ENCODE data around the gene CCDC186. TPM values are rescaled to one million over a fixed set of nuclear protein-coding genes. Genes with fewer than 3 reads are reported as not detected.

CCDC186 gene
- total RNA-seq: 19.4 and 20.5 TPM in 2 replicates

DNA sequence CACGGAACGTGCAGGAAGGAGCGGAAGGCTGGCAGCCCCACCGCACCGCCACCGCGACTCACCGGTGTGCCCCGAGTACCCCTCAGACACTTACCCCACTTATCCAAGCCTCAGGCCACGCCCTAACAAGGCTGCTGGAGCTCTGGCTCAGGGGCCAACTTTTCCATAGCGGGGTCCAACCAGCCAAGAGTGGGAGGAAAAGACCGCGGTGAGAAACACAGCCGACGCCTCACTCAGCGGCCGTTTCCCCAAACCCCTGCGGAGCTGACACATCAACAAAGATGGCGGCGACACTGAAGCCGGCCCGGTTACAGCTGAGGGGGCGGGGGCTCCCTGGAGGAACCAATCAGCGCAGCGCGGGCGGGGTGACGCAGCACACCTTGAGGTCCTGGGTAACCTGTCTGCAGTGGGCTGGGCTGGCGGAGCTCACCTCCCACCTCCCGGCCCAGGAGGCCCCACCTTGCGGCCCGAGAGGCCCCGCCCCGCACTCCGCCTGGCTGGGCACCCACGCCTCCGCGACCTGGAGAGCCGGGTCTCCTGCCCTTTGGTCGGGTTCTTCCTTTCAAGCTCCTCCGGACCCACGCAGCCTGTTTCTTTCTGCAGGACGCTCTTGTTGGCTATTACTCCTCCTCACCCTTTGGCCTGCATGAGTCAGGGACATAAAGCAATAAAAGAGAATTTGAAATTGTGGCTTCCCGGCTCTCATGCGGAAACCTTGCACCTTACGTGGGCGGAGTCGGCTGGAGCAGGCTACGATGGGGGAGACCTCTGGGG is at the start of gene CCDC186:
Gene CCDC186, minus strand, starts transcription at position 283 of the 774 bp plus-strand sequence. CDS start 10,935 bp downstream, outside the sequence.
- intact Hi-C loops (cut with micrococcal nuclease): loop anchor here (1.0 to 5.0 kb wide), 14 partner anchors 91 to 1989 kb away; partner anchors contain the start of genes CASP7, DCLRE1A, FHIP2A and NHLRC2

- intact Hi-C loops (cut with micrococcal nuclease): no loop called here
Measured at GRCh38 chr10:114223066-114223465, 49.1 kb upstream of the CCDC186 start.

DNA sequence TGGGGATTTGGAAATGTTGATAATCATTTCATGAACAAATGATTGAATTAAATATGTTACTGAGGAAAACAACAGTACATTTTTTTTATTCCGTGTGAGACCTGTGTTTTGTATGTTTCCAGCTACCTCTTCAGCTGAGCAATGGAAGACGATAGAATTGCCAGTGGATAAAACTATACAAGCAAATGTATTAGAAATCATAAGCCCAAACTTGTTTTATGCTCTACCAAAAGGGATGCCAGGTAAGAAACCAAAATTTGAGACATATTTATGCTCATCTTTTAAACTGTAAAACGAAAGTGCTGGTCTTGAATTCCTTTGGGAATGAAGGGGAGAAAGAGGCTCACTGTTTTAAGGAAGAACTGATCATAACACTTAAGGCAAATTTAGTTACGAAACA is 47.2 kb upstream of the CCDC186 start:
- intact Hi-C loops (cut with micrococcal nuclease): no loop called here

- intact Hi-C loops (cut with micrococcal nuclease): no loop called here
Measured at GRCh38 chr10:114220281-114220680, 46.3 kb upstream of the CCDC186 start.

- intact Hi-C loops (cut with micrococcal nuclease): no loop called here
Measured at GRCh38 chr10:114215033-114215432, 41.0 kb upstream of the CCDC186 start.

GRCh38 chr10:114212153-114212552 is 38.1 kb upstream of the CCDC186 start:
- intact Hi-C loops (cut with micrococcal nuclease): no loop called here

DNA sequence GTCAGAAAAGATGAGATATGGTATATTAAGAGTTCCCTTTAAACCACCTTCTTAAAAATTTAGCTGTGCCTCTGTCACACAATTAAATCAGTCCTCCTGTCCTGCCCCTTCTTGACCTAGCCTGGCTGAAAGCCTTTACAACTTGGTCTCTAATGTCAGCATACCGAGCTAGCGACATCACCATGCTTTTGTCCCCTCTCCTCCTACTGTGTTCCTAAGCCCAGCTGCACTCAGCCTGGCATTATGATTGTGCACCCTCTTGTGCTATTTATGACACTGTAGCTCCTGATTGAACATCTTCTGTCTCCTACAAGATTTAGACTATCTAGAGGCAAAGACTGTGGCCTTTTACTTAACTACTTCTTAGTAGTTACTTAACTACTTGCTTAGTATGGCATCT is 34.3 kb upstream of the CCDC186 start:
- intact Hi-C loops (cut with micrococcal nuclease): no loop called here

DNA sequence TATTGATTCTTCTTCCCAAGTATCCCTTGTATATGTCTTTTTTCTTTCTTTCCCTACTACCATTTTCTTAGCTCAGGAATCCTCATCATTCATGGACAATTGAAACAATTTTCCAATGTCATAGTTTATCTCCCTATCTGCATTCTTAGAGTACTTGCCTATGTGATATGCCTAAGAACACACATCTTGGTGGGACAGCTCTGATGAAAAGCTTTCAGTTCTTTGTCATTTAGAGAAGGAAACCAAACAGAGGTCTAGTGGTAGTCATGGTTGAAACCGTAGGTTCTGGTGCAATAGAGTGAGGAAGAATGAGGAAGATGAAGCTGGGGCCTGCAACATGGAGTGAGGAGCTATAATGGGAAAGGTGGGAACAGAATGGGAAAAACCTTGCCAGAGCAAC is 33.3 kb upstream of the CCDC186 start:
- intact Hi-C loops (cut with micrococcal nuclease): no loop called here

DNA sequence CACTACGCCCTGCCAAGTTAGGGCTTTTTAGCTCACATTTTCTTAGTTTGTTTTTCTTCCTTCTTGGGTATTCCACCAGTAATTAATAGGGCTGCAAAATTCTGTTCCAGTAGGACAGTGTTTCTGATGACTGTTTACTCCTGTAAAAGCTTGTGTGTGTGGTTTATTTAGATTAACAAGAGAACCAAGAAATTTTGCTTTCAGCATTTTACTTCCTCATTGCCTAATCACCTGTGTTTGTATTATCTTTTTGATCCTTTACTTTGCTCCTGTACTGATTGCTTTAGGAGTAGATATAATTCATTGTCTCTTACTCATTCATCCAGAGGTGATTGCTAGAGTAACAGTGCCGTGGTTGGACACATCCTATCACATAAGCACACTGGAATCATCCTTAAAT is 32.9 kb upstream of the CCDC186 start:
- intact Hi-C loops (cut with micrococcal nuclease): no loop called here

DNA sequence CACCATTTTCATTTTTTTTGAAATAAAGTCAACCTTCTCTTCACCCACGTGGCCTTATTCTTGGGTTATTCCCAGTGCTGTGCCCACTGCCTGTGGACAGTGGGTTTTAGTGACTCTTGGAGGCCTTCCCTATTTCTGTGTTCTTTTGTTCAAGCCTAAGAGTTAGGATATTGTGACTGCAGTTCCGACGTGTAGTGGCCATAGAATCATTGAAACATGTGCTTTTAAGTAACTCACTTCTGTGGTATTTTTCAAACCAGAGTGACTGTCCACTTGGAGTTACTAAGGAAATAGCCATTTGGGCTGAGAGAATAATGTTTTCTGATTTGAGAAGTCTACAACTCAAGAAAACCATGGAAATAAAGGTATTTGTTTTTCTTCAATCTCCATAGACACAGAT is 28.8 kb upstream of the CCDC186 start:
- intact Hi-C loops (cut with micrococcal nuclease): no loop called here

- intact Hi-C loops (cut with micrococcal nuclease): no loop called here
Measured at GRCh38 chr10:114199239-114199638, 25.2 kb upstream of the CCDC186 start.

DNA sequence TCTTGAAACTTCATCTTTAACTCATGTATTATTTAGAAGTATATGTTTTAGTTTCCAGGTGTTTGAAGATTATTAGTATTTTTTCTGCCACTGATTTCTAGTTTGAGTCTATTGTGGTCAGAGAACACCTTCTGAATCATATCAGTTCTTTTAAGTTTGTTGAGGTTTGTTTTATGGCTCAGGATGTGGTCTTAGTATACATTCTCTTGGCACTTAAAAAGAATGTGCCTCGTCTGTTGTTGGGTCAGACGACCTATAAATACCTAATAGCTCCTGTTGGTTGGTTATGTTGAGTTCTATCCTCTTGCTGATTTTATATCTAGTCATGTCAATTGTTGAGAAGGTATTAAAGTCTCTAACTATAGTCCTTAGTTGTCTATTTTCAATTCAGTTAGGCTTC is 21.1 kb upstream of the CCDC186 start:
- intact Hi-C loops (cut with micrococcal nuclease): no loop called here

DNA sequence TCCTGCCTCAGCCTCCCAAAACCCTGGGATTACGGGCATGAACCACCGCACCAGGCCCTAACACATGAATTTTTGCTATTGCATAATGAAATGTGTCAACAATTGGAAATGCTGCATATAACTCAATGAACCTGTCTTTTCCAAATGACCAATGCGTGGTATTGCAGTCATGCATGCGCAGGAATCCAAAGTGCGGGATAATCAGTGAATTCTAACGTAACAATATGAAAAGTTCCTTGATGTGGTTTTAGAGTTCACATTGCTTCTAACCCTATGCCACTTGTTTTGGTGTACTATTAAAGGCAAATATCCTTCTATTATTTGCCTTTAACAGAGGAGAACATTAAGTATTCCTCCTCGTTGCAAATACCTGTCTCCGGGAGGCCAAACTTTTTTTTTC is 15.7 kb upstream of the CCDC186 start:
- intact Hi-C loops (cut with micrococcal nuclease): no loop called here

DNA sequence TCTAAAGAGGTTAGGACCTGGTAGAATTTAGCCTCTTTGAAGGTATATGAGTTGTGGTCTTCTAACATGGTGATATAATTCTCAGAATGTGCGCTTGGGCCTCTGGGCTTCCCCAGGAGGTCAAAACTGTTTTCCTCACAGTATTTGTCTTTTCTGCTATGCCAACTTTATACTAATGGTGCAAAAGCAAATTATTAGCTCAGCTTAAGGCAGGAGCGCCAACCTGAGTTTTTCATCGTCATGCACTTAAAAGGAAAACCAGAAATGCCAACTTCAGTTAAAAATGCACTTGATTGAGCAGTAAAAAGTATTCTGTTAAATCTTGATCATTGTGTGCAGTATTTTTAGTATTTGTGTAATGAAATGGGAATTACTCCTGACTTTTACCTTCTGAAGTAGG is 14.9 kb upstream of the CCDC186 start:
- intact Hi-C loops (cut with micrococcal nuclease): no loop called here

DNA sequence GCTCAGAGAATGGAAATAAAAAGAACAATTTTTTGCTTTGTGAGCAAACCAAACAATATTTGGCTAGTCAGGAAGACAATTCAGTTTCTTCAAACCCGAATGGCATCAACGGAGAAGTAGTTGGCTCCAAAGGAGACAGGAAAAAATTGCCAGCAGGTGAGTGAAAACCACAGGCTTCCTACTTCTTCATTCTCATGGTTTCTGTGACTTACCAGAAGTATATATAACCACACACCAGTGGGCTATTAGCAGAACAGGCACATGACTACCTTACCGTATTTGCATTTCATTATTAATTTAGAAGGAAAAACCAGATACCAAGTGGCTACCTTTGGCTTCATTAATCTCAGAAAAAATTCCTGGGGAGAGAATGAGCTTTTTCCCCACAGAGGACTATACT is 14.0 kb upstream of the CCDC186 start:
- intact Hi-C loops (cut with micrococcal nuclease): no loop called here

- intact Hi-C loops (cut with micrococcal nuclease): no loop called here
Measured at GRCh38 chr10:114184276-114184675, 10.3 kb upstream of the CCDC186 start.

DNA sequence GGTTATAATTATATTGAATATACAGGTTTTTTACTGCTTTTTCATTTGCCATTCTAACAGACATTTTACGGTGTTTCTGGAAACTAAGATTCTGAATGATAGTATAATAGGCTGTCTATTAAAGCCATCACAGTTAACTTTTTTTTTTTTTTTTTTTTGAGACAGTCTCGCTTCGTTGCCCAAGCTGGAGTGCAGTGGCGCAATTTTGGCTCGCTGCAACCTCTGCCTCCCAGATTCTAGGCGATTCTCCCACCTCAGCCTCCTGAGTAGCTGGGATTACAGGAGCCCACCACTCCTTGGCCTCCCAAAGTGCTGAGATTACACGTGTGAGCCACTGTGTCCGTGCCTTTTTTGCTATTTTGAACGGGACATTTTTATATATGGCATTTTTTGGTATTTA is 9.6 kb upstream of the CCDC186 start:
- intact Hi-C loops (cut with micrococcal nuclease): no loop called here

DNA sequence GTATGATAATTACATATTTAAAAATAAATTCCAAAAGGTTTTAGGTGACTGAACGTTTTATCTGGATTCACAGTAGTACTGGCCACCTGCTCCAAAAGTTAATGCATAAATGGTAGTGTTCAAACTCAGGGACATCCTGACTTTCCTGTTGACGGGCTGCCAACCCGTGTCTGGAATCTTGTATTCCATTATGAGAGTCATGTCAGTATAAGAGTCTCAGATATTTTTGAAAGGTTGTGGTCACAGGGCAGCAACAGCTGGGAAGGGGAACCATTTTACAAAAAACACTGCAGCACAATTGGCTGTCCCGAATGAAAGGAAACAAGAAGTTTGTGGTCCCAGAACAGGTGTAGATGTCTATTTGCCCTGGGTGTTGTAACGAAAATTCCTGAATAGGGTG is 8.0 kb upstream of the CCDC186 start:
- intact Hi-C loops (cut with micrococcal nuclease): no loop called here

GRCh38 chr10:114180937-114181336 is 6.9 kb upstream of the CCDC186 start:
- intact Hi-C loops (cut with micrococcal nuclease): no loop called here

DNA sequence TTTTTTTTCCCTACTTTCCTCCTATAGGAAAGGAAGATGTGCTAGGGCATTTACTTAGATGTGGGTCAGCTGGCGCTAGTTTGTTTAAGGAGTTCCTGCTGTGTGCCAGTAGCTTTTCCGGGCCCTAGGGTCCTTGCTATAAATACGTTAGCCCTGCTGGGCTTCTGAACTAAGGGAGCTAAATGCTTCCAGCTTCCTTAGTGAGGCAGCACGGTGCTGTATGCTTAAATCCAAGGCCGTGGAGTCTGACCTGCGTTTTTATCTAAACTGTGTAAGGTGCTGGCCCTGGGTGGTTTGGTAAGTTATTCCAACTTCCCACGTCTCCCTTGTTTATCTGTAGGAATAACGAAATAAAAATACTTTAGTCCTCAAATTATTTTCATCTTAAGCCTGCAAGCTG is 5.7 kb upstream of the CCDC186 start:
- intact Hi-C loops (cut with micrococcal nuclease): no loop called here

DNA sequence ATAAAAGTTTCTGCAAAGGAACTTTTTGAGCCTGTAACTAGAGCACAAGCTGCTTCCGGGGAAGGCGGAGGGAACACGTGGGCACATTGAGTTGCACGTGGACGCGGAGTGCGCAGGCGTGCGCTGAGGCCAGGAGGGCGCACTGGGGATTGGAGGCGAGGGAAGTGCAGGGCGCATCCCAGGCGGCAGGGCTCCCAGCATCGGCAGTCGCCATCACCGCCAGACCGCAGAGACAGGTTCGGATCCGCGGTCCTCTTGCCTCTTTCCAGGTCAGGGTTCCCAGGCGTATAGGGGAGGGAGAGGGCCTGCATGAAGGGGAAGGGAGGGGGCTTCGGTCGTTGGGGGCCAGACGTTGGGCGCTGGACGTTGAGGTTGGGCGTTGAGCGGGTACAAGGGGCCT is 5.1 kb upstream of the CCDC186 start, which contains the start of gene TDRD1:
Gene TDRD1, plus strand, starts transcription at position 206 of the 400 bp plus-strand sequence. CDS start 8,479 bp downstream, outside the sequence.
- intact Hi-C loops (cut with micrococcal nuclease): no loop called here

- intact Hi-C loops (cut with micrococcal nuclease): no loop called here
Measured at GRCh38 chr10:114176511-114176910, 2.5 kb upstream of the CCDC186 start.

- intact Hi-C loops (cut with micrococcal nuclease): loop anchor here (2.0 kb wide), 3 partner anchors 93 to 1991 kb away; no protein-coding TSS in a partner anchor
Measured at GRCh38 chr10:114175667-114176066, 1.7 kb upstream of the CCDC186 start.
